ENCODE data around the gene HS3ST3B1.

HS3ST3B1 gene

DNA sequence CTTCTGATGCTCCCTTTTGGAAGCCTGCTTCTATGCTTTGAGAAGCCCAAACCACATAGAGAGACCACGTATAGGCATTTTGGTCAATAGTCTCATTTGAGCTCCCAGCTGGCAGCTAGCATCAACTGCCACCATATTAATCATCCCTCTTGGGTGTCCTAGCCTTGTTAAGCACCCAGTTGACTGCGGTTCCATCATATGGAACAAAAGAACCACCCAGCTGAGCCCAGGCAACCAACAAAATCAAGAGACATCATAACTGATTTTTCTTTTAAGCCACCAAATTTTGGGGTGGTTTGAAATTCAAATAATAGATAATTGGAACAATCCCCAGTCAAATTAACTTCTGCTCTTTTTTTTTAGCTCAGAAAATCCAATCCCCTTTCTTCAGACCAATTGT is 53.9 kb downstream of the HS3ST3B1 start:
- Histone ChIP-seq H3K27ac (replicated peaks) (no peak overlapping the region), H3K27me3 (ENCODE audit: insufficient read depth, poor library complexity, severe bottlenecking) (no peaks in the 10 kb centered on the region), H3K4me3 (replicated peaks; ENCODE audit: insufficient read depth, low read length) (no peak overlapping the region)
- TF ChIP-seq, protein P1, sequence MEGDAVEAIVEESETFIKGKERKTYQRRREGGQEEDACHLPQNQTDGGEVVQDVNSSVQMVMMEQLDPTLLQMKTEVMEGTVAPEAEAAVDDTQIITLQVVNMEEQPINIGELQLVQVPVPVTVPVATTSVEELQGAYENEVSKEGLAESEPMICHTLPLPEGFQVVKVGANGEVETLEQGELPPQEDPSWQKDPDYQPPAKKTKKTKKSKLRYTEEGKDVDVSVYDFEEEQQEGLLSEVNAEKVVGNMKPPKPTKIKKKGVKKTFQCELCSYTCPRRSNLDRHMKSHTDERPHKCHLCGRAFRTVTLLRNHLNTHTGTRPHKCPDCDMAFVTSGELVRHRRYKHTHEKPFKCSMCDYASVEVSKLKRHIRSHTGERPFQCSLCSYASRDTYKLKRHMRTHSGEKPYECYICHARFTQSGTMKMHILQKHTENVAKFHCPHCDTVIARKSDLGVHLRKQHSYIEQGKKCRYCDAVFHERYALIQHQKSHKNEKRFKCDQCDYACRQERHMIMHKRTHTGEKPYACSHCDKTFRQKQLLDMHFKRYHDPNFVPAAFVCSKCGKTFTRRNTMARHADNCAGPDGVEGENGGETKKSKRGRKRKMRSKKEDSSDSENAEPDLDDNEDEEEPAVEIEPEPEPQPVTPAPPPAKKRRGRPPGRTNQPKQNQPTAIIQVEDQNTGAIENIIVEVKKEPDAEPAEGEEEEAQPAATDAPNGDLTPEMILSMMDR (IDR thresholded peaks at IDR 0.05; ENCODE audit: insufficient read depth, low read length), result no peak
- no peak for TF ChIP-seq POLR2AphosphoS5 (IDR thresholded peaks at IDR 0.05; ENCODE audit: low read depth)
- no peak for TF ChIP-seq GABPA (IDR thresholded peaks at IDR 0.05; ENCODE audit: low read depth)
- no peak for TF ChIP-seq SPI1 (IDR thresholded peaks at IDR 0.05; ENCODE audit: borderline replicate concordance, low read depth)
- TF ChIP-seq, protein P2, sequence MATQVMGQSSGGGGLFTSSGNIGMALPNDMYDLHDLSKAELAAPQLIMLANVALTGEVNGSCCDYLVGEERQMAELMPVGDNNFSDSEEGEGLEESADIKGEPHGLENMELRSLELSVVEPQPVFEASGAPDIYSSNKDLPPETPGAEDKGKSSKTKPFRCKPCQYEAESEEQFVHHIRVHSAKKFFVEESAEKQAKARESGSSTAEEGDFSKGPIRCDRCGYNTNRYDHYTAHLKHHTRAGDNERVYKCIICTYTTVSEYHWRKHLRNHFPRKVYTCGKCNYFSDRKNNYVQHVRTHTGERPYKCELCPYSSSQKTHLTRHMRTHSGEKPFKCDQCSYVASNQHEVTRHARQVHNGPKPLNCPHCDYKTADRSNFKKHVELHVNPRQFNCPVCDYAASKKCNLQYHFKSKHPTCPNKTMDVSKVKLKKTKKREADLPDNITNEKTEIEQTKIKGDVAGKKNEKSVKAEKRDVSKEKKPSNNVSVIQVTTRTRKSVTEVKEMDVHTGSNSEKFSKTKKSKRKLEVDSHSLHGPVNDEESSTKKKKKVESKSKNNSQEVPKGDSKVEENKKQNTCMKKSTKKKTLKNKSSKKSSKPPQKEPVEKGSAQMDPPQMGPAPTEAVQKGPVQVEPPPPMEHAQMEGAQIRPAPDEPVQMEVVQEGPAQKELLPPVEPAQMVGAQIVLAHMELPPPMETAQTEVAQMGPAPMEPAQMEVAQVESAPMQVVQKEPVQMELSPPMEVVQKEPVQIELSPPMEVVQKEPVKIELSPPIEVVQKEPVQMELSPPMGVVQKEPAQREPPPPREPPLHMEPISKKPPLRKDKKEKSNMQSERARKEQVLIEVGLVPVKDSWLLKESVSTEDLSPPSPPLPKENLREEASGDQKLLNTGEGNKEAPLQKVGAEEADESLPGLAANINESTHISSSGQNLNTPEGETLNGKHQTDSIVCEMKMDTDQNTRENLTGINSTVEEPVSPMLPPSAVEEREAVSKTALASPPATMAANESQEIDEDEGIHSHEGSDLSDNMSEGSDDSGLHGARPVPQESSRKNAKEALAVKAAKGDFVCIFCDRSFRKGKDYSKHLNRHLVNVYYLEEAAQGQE (IDR thresholded peaks at IDR 0.05; ENCODE audit: insufficient replicate concordance, low read depth), result no peak
- DNase-seq (ENCODE audit: low read depth in 1 of 2, low spot score in 1 of 2), result no peak

DNA sequence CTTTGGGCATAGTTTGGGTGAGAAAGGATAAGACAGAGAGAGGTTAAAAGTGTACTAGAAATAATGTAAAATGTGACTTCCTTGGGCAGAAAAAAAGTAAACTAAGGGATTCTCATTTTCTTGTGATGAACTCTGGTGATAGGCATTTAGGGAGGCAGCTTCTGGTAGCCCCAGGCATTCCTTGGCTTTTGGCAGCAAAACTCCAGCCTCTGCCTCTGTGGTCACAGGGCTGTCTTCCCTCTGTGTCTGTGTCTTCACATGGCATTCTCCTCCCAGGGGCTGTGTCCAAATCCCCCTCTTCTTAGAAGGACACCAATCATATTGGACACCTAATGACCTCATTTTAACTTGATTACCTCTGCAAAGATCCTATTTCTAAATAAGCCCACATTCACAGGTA is 54.7 kb downstream of the HS3ST3B1 start:
- Histone ChIP-seq H3K4me3 (replicated peaks; ENCODE audit: insufficient read depth, low read length) (no peak overlapping the region), H3K27me3 (ENCODE audit: insufficient read depth, poor library complexity, severe bottlenecking) (no peaks in the 10 kb centered on the region), H3K27ac (replicated peaks) (no peak overlapping the region)
- DNase-seq (ENCODE audit: low read depth in 1 of 2, low spot score in 1 of 2), result no peak
- no peak for TF ChIP-seq GABPA (IDR thresholded peaks at IDR 0.05; ENCODE audit: low read depth)
- TF ChIP-seq POLR2AphosphoS5 (IDR thresholded peaks at IDR 0.05; ENCODE audit: low read depth), result no peak
- TF ChIP-seq, protein P1 (IDR thresholded peaks at IDR 0.05; ENCODE audit: insufficient read depth, low read length), result no peak
- no peak for TF ChIP-seq SPI1 (IDR thresholded peaks at IDR 0.05; ENCODE audit: borderline replicate concordance, low read depth)
- TF ChIP-seq, protein P2 (IDR thresholded peaks at IDR 0.05; ENCODE audit: insufficient replicate concordance, low read depth), result no peak

DNA sequence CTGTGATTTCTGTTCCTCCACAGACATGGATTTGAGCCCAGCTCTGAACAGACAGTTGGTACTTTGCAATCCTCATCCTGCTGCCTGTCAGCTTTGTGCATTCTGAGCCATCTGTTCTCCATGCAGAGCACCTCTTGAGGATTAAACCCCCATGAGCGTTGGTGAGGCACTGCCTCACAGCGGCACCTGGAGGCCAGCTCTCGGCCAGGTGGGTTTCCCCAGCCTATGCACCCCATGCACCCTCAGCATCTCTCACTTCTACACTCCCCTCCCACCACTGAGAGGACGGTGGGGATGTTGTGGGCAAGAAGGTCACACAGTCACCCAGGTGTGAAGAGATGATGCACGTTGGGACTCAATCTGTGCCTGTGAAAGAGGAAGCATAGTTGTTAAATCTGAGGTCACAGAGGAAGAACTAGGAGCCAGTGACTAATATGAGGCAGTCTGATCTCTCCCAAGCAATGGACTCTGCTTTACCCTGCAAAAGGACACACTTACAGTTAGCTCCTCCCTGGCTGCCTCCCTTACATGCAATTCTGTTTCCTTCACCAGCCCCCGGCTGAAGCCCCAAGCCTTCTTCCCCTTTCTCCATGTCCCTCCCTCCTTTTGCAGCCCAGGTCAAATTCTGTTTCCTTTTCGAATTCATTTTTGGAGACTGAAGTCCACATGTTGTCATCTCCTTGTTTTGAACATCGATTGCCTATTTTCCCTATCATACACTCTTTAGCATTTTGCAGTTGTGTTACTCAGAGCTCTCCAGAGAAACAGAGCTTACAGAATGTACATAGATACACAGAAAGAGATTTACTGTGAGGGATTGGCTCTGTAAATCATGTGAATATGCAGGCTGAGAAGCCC is 58.5 kb downstream of the HS3ST3B1 start:
- Histone ChIP-seq H3K4me3 (replicated peaks; ENCODE audit: insufficient read depth, low read length) (no peak overlapping the region), H3K27me3 (ENCODE audit: insufficient read depth, poor library complexity, severe bottlenecking) (no peaks in the 10 kb centered on the region), H3K27ac (replicated peaks) (no peak overlapping the region)
- TF ChIP-seq SPI1 (IDR thresholded peaks at IDR 0.05; ENCODE audit: borderline replicate concordance, low read depth), result 0 out of 2 replicates have a peak, but pooled peaks have one; percentile 7
- no peak for TF ChIP-seq POLR2AphosphoS5 (IDR thresholded peaks at IDR 0.05; ENCODE audit: low read depth)
- TF ChIP-seq, protein P1 (IDR thresholded peaks at IDR 0.05; ENCODE audit: insufficient read depth, low read length), result no peak
- peak in 1 of 2 experiments; percentile 72 for DNase-seq (ENCODE audit: low read depth in 1 of 2, low spot score in 1 of 2)

Measured in HL-60 (cell line).